HUES6 (cell line): Measurements from ENCODE around the gene LDLRAD2.

Experiments
- H3K27ac ChIP-seq: 2 replicates; pipeline ENCODE4 v1.7.0; 2013; ENCODE audit warnings: low read depth, mild to moderate bottlenecking, low read length, inconsistent platforms
- H3K27me3 ChIP-seq: 2 replicates; pipeline ENCODE4 v1.6.1; 2013; ENCODE audit warnings: low read length; ENCODE audit not compliant: control insufficient read depth, insufficient read depth
- H3K36me3 ChIP-seq: 2 replicates; pipeline ENCODE4 v1.6.1; 2013; ENCODE audit warnings: low read length; ENCODE audit not compliant: control insufficient read depth, insufficient read depth
- H3K4me1 ChIP-seq: 2 replicates; pipeline ENCODE4 v1.6.1; 2013; ENCODE audit warnings: low read length; ENCODE audit not compliant: control insufficient read depth, insufficient read depth
- H3K4me3 ChIP-seq: 2 replicates; pipeline ENCODE4 v1.5.1; 2013; ENCODE audit warnings: low read depth, low read length
- H3K9ac ChIP-seq: one replicate; pipeline ENCODE4 v1.6.1; 2013; ENCODE audit warnings: mild to moderate bottlenecking, low read length
- H3K9me3 ChIP-seq: 2 replicates; pipeline ENCODE4 v1.6.1; 2013; ENCODE audit warnings: low read depth, low read length; ENCODE audit not compliant: control insufficient read depth, insufficient read depth

Gene LDLRAD2

DNA sequence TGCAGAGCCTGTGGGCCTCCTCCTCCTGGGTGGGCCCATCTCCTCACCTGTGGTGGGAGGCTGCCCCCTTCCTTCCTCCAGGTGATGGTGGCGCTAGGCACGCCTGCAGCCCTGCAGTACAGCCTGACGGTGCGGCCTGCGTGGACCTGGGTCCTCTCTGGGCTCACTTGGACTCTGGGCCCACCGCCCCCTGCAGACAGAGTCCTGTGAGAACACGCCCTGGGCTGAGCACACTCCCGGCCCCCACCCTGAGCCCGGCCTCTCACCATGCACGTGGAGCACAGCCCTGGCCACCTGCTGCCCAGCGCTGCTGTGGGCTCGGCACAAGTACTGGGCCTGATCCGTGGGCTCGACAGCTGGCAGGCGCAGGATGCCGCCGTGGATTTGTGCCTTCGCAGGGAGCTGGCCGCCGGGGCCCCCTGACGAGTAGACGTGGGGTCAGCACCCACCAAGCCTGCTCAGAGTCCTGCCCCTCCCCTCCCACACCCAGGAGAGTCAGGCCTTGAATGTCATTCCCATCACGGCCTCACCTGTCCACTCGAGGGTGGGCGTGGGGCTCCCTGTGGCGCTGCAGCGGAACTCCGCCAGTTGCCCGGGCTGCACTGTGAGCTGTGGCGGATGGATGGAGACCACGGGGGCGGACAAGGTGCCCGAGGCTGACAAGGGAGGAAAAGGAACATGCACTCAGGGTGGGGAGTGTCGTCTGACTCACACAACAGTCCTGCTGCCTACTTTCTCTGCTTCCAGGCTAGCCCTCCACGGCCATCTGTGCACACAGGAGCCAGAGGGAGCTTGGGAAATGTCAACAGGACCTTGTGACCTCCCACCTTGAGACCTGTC is 43.4 kb downstream of the LDLRAD2 start:
- no peak overlapping the region for H3K9ac ChIP-seq
- H3K36me3 ChIP-seq = peaks cover 86% of the 10 kb centered on the region

DNA sequence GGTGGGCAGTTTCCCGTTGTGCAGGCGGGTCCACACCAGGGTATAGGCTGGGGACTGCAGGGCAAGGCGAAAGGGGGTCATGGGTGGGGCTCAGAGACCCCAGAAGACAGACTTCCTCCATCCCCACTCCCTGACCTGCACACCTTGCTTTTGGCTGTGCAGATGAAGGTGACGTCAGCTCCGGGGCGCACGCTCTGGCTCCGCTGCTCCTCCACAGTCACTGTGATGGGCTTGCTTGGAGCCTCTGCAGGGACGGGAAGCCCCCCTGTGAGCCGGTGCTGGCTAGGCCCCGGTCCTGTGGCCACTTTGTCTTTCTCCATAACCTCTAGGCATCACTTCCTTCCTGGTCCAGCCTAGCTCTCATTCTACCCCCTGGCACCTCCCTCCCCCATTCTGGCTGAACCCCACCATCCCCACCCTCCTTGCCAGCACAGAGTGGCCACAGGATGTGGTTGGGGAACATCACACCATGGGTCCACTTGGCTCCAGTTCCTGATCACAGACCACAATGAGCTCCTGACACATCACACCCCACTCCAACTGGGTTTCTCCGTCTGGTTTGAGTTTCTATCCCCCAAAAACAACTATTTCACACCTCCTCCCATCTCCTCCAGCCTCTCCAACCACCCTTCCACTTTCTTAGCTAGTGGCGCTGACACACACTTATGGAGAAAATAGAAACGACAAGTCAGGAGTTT is 45.2 kb downstream of the LDLRAD2 start:
- no peaks in the 10 kb centered on the region for H3K9me3 ChIP-seq
- no peak overlapping the region for H3K27ac ChIP-seq
- no peaks in the 10 kb centered on the region for H3K27me3 ChIP-seq
- peaks cover 89% of the 10 kb centered on the region for H3K36me3 ChIP-seq
- H3K4me1 ChIP-seq = no peaks in the 10 kb centered on the region
- H3K4me3 ChIP-seq = no peak overlapping the region
- H3K9ac ChIP-seq = no peak overlapping the region

More for the DNA sequence above, 43.4 kb downstream of the LDLRAD2 start:
- Histone ChIP-seq H3K4me1 (no peaks in the 10 kb centered on the region), H3K27ac (no peak overlapping the region), H3K27me3 (no peaks in the 10 kb centered on the region), H3K4me3 (no peak overlapping the region), H3K9me3 (no peaks in the 10 kb centered on the region)

DNA sequence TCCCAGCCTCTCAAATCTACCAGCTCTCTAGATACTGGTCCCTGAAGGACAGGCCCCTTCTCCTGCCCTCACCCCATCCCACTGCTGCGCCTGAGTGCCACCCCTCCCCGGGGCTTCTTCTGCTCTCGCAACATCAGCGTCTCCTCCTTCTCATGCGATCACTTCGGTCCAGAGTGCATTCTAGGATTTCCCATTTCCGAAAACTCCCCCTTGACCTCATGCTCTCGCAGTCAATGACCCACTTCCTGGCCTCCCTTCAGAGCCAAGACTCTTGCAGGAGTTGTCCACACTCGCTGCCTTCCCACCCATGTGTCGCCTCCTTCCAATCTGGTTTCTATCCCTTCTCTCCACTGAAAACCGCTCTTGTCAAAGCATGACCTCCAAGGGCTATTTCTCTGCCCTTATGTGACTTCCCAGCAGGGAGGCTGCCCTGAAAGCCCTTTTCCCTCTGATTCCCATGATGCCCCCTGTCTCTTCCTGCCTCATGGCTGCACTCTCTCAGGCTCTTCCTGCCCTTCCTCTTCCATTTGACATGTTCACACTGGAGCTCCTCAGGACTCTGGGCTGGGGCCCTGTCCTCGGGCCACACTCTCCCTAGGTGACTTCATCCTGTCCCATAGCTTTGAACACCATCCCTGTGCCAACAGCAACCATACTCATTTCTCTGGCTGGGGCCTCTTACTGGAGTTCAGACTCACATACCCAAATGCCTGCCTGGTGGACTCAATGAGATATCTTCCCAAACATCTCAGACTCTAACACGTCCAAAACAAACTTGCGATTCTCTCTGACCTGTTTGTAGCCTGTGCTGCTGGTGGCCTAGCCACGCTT is 46.0 kb downstream of the LDLRAD2 start:
- Histone ChIP-seq H3K9ac (no peak overlapping the region), H3K9me3 (no peaks in the 10 kb centered on the region), H3K27me3 (no peaks in the 10 kb centered on the region)

DNA sequence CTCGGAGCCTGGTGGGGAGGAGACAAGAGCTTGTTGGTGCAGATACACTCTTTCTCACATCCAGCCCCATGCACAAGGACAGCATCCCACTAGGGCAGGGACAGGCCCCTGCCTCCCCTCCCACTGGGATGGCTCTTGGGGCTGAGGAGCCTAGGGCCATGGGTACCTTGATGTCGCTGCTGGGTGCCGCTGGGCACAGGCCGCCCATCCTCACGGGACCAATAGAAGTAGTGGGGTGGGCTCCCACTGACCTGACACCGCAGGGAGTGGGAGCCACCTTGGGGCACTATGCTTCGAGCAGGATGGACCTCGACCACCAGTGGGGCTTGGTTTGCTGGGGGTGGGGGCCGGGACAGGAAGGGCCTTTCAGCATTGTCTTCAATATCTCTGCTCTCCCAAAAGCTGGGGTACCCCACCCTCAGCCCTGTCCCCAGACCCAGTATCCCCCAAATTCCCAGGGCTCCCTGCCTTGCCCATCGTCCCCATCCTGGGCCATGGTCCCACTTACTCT is 47.7 kb downstream of the LDLRAD2 start:
- H3K4me3 ChIP-seq = no peak overlapping the region
- H3K36me3 ChIP-seq = peaks cover 80% of the 10 kb centered on the region
- H3K9ac ChIP-seq = no peak overlapping the region
- no peaks in the 10 kb centered on the region for H3K4me1 ChIP-seq
- no peaks in the 10 kb centered on the region for H3K27me3 ChIP-seq
- no peaks in the 10 kb centered on the region for H3K9me3 ChIP-seq
- 0 out of 2 replicates have a peak overlapping the region, but pooled peaks have one; percentile 20 for H3K27ac ChIP-seq

More for the DNA sequence above, 46.0 kb downstream of the LDLRAD2 start:
- no peaks in the 10 kb centered on the region for H3K4me1 ChIP-seq
- no peak overlapping the region for H3K27ac ChIP-seq
- H3K4me3 ChIP-seq = no peak overlapping the region
- H3K36me3 ChIP-seq = peaks cover 82% of the 10 kb centered on the region

DNA sequence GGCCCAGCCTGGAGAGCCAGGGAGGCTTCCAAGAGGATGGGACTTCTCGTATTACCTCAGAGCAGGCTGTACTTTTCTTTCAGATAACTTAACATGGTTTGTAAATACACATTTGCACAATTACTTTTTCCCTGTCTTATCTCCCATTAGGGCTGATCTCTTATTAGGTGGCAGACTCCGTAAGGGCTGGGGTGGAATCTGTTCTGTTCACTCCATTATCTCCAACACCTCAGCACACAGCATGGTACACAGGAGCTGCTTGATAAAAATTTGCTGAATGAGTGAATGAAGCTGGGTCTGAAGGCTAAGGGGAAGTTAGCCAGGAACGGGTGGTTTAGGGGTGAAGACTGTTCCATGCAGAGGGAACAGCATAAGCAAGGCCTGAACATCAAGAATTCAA is 48.9 kb downstream of the LDLRAD2 start:
- H3K36me3 ChIP-seq = peaks cover 79% of the 10 kb centered on the region
- H3K27ac ChIP-seq = no peak overlapping the region
- H3K4me1 ChIP-seq = 0 out of 2 replicates have a peak, but pooled peaks cover 7% of the 10 kb centered on the region
- H3K9me3 ChIP-seq = no peaks in the 10 kb centered on the region
- no peak overlapping the region for H3K4me3 ChIP-seq
- no peak overlapping the region for H3K9ac ChIP-seq
- no peaks in the 10 kb centered on the region for H3K27me3 ChIP-seq

DNA sequence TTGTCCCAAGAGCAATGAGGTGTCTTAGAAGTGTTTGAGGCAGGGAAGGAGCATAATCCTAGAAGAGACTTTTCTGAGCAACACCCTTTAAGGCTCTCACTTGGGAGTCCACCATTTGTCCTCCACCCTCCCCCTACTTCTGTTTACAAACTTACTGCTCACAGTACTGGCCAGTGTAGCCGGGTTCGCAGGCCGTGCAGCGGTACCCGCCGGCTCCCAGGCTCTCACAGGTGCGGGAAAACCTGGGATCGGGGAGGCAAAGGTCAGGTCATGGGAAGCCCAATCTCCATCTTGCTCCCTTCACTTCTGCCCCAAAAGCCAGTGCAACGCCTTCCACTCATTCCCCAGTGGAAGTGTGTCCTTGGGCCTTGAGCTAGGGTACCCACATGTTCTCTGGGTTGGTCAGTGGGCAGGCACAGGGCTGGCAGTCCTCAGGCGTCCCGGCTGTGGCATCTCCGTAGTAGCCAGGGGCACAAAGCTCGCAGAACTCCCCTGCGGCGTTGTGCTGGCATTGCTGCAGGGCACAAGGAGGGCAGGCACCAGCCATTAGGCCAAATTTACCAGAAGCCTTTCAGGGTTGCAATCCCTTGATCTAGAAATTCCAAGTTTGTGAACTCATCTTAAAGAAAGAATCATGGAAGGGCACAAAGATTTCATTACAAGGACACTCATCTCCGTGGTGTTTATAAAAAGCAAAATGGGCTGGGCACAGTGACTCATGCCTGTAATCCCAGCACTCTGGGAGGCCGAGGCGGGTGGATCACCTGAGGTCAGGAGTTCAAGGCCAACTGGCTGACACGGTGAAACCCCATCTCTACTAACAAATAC is 49.8 kb downstream of the LDLRAD2 start:
- H3K36me3 ChIP-seq = peaks cover 73% of the 10 kb centered on the region
- no peak overlapping the region for H3K27ac ChIP-seq
- no peaks in the 10 kb centered on the region for H3K27me3 ChIP-seq
- no peaks in the 10 kb centered on the region for H3K9me3 ChIP-seq
- peaks cover 15% of the 10 kb centered on the region for H3K4me1 ChIP-seq
- H3K4me3 ChIP-seq = no peak overlapping the region
- no peak overlapping the region for H3K9ac ChIP-seq

DNA sequence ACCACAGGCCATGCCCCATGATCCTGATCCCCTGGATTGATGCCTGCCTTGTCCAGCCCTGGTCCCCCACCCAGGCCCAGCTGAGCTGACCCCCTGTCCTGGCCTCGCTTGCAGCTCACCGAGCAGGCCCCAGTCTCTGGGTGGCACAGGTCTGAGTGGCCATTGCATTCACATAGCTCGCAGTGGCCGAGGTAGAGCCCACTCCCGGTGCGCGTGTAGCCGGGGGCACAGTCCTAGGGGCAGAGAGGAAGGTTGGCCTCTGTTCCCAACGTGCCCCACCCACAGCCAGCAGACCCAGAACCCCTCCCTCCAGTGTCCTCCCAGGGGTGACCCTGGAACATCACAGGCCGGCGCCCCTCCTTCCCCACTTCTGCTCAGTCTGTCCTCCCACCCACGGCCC is 51.9 kb downstream of the LDLRAD2 start:
- peaks cover 59% of the 10 kb centered on the region for H3K36me3 ChIP-seq
- H3K9me3 ChIP-seq = no peaks in the 10 kb centered on the region
- no peak overlapping the region for H3K9ac ChIP-seq
- no peaks in the 10 kb centered on the region for H3K27me3 ChIP-seq
- no peak overlapping the region for H3K27ac ChIP-seq
- H3K4me3 ChIP-seq = no peak overlapping the region
- peaks cover 15% of the 10 kb centered on the region for H3K4me1 ChIP-seq

DNA sequence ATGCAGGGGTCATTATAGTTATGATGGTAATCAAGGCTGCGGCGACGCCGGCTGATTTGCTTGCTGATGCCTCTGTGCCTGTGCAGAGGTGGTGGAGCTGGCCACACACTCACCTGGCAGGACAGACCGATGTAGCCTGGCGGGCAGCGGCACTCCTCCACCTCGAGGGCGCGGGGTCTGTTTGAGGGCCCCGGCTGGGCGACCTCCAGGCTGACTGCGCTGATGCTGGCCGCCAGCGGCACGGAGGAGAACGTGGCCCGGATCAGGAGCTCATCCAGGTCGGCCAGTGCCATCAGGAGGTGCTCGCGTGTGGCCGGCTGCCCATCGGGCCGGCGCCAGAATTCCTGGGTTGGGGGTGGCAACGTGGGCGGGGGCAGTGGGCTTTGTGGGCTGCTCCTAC is 52.7 kb downstream of the LDLRAD2 start:
- no peak overlapping the region for H3K4me3 ChIP-seq
- peaks cover 60% of the 10 kb centered on the region for H3K36me3 ChIP-seq
- H3K4me1 ChIP-seq = peaks cover 18% of the 10 kb centered on the region
- H3K9me3 ChIP-seq = no peaks in the 10 kb centered on the region
- no peaks in the 10 kb centered on the region for H3K27me3 ChIP-seq
- no peak overlapping the region for H3K27ac ChIP-seq
- no peak overlapping the region for H3K9ac ChIP-seq

DNA sequence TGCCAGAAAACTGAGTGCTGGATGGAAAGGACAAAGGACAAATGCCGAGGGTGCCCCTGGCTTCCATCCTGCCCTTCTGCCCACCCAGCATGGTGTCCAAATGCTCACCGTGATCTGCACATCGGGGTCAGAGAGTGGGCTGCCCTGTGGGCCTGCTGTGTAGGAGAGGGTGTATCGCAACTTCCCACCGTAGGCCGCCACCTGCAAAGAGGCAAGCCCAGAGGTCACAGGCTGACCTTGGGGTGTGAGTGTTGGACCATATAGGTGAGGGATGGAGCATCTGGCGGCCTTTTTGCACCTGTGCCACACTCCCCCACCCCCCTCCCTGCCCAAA is 53.5 kb downstream of the LDLRAD2 start:
- H3K36me3 ChIP-seq = peaks cover 62% of the 10 kb centered on the region
- H3K9ac ChIP-seq = no peak overlapping the region
- no peak overlapping the region for H3K4me3 ChIP-seq
- H3K9me3 ChIP-seq = no peaks in the 10 kb centered on the region
- H3K4me1 ChIP-seq = peaks cover 18% of the 10 kb centered on the region
- no peaks in the 10 kb centered on the region for H3K27me3 ChIP-seq
- H3K27ac ChIP-seq = no peak overlapping the region

DNA sequence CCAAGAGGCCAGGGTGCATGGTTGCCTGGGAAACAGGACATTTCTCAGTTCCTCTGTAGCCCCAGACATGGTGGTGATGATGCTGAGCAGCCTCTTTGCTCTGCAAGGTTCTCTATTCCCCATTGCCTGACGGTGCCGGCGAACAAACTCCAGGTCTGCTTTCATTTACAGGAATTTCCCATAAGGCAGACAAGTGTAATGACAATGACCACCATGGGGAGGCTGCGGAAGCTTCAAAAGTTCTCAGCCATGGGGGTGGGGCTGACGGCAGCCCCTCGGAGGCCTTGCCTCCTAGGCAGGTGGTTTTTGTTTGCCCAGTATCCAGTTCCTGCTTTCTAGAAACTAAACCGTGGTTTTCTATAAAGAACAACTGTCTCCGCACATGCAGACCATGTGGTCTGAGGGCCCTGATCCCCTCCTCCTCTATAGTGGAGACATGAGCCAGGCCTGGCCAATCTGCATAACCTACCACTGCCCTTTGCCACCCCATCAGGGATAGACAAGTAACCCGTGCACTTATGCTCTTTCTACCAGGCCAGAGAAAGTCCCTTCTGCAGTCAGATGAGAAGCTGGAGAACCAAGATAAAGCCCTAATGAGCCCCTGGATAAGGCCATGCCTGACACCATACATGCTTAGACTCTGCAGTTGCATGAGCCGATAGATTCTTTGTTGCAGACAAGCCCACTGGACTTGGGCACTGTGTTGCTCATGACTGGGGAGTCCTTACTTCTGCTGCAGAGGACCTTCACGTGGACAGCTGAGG is 54.1 kb downstream of the LDLRAD2 start:
- Histone ChIP-seq H3K4me3 (no peak overlapping the region), H3K36me3 (peaks cover 60% of the 10 kb centered on the region), H3K27me3 (no peaks in the 10 kb centered on the region), H3K9me3 (no peaks in the 10 kb centered on the region), H3K27ac (no peak overlapping the region), H3K4me1 (peaks cover 18% of the 10 kb centered on the region), H3K9ac (no peak overlapping the region)
